ENCODE results near the gene ING1.
"Not testable (repeated sequence)": the region's sequence is repeated elsewhere in the genome, so short reads cannot be mapped to it uniquely, and the experiment has no call there.

ING1 gene

GRCh38 chr13:110715395-110716246 lies 2.1 kb downstream of the ING1 start:
- DNase-seq (ENCODE audit: low spot score) = peak; percentile 100

GRCh38 chr13:110716247-110716515 lies 2.7 kb downstream of the ING1 start:
- DNase-seq (ENCODE audit: low spot score) = no peak

- no peak for DNase-seq (ENCODE audit: low spot score)
Measured at GRCh38 chr13:110719036-110719710, 5.7 kb downstream of the ING1 start.

GRCh38 chr13:110722971-110723370 lies 9.5 kb downstream of the ING1 start:
- no peak for DNase-seq (ENCODE audit: low spot score)

GRCh38 chr13:110723598-110723997 lies 10.1 kb downstream of the ING1 start:
- no peak for DNase-seq (ENCODE audit: low spot score)

- DNase-seq (ENCODE audit: low spot score) = not testable (repeated sequence)
Measured at GRCh38 chr13:110726153-110726552, 12.7 kb downstream of the ING1 start.

GRCh38 chr13:110726726-110727125 lies 13.2 kb downstream of the ING1 start:
- no peak for DNase-seq (ENCODE audit: low spot score)

- no peak for DNase-seq (ENCODE audit: low spot score)
Measured at GRCh38 chr13:110731072-110731471, 17.6 kb downstream of the ING1 start.

- DNase-seq (ENCODE audit: low spot score) = no peak
Measured at GRCh38 chr13:110734561-110734960, 21.1 kb downstream of the ING1 start.

GRCh38 chr13:110737555-110737954 lies 24.1 kb downstream of the ING1 start:
- no peak for DNase-seq (ENCODE audit: low spot score)

- DNase-seq (ENCODE audit: low spot score) = no peak
Measured at GRCh38 chr13:110743687-110744086, 30.2 kb downstream of the ING1 start.

GRCh38 chr13:110746438-110746837 lies 32.9 kb downstream of the ING1 start:
- DNase-seq (ENCODE audit: low spot score) = no peak

GRCh38 chr13:110748271-110748670 lies 34.8 kb downstream of the ING1 start:
- DNase-seq (ENCODE audit: low spot score) = no peak

- DNase-seq (ENCODE audit: low spot score) = no peak
Measured at GRCh38 chr13:110756219-110756631, 42.7 kb downstream of the ING1 start.

GRCh38 chr13:110757296-110757695 lies 43.8 kb downstream of the ING1 start:
- no peak for DNase-seq (ENCODE audit: low spot score)

GRCh38 chr13:110758195-110758805 lies 44.8 kb downstream of the ING1 start:
- DNase-seq (ENCODE audit: low spot score) = no peak

- DNase-seq (ENCODE audit: low spot score) = no peak
Measured at GRCh38 chr13:110759710-110760109, 46.2 kb downstream of the ING1 start.

- DNase-seq (ENCODE audit: low spot score) = no peak
Measured at GRCh38 chr13:110760611-110761010, 47.1 kb downstream of the ING1 start.

- no peak for DNase-seq (ENCODE audit: low spot score)
Measured at GRCh38 chr13:110766671-110767430, 53.4 kb downstream of the ING1 start.

- DNase-seq (ENCODE audit: low spot score) = no peak
Measured at GRCh38 chr13:110767476-110767875, 54.0 kb downstream of the ING1 start.

- DNase-seq (ENCODE audit: low spot score) = no peak
Measured at GRCh38 chr13:110769097-110769496, 55.6 kb downstream of the ING1 start.

- no peak for DNase-seq (ENCODE audit: low spot score)
Measured at GRCh38 chr13:110770678-110771077, 57.2 kb downstream of the ING1 start.

All from putamen (tissue), 1 donor.